ENCODE results near the gene CTTNBP2NL.

- TF ChIP-seq POLR2A (IDR thresholded peaks at IDR 0.05) (no peak), CTCF (IDR thresholded peaks at IDR 0.05) (no peak), POLR2AphosphoS5 (IDR thresholded peaks at IDR 0.05; ENCODE audit: insufficient read depth in 1 of 2, low read depth in 1 of 2) (no peak)
These were observed 108.8 kb downstream of the CTTNBP2NL start for GRCh38 chr1:112504661-112505399.

All from vagina (tissue), 2 donors.